ENCODE data around the gene GPS2.
A peak's percentile ranks its signal among the peaks of the same experiment; 100 is the strongest.
"Not testable (repeated sequence)": the region's sequence is repeated elsewhere in the genome, so short reads cannot be mapped to it uniquely, and the experiment has no call there.

The GPS2 gene

DNA sequence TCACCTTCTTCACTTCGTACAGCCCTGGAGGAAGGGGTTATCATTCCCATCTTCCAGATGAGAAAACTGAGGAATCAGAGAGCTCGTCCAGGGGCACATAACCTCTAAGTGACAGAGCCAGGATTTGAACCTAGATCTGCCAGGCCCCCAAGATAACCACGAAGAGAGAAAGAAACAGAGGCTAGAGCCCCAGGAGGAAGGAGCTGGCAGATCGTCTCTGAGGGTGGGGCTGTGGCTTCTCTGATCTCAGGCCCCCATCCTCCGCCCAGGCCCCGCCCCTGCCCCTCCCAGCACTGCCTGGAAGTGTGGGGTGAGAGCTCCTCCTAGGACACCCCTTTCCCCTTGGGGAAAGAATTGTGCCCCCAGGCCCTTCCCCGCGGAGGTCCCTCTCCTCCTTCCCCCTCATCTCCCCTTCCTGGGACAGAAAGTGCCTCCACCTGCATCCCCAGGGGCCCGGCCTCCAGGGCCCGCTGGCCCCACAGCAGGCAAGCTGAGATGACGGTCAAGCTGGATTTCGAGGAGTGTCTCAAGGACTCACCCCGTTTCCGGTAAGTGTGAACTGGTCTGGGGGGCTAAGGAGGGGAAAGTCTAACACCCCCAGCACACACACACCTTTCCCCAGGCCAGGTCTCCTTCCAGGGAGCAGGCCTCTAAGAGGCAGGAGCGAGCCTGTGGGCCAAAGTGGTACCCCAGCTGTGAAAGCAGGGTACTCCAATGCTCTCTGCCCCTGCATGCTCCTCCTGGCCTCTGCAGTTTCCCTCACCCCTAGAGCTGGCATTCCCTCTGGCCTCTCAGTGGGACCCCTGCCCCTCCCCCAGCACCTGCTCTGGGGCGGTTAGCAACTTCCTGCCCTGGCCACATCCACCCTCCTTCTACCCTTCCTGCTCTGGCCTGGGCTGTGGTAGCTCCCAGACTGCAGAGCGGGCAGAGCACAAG is 21.3 kb upstream of the GPS2 start, which contains the start of gene ACAP1:
ACAP1 (plus strand) TSS at position 290 of the 936 bp plus-strand sequence; CDS start at position 496, 206 bp downstream.
- no peak for DNase-seq

- DNase-seq, result not testable (repeated sequence)
Observed at GRCh38 chr17:7335765-7336164, 20.6 kb upstream of the GPS2 start.

DNA sequence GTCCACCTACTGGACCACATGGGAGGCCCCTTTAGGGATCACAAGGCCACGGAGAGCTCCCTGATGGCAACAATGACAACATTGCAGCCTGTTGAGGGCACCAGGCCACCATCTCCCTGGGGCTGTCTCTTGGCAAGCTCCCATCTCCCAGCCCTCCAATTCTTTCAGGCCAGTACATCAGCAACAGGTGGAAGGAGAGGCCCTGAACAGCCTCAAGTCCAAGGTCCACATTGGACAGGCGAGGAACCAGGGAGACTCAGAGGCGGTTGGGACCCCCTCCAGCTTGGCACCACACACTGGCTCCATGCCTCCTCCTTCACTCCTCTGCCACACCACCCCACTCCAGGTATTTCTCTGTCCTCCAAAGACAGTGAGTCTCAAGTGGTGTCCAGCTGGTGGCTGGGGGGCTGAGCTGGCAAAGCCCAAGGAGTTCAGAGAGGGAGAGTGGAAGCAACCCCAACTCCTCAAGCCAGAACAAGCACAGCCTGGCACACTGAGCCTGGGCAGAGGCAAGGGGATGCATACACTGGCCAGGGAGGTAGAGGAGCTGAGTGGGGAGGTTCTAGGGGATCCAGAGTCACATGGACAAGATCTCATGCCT is 19.9 kb upstream of the GPS2 start:
- DNase-seq, result no peak

GRCh38 chr17:7332600-7333069 is 17.5 kb upstream of the GPS2 start:
- DNase-seq, result not testable (repeated sequence)

DNA sequence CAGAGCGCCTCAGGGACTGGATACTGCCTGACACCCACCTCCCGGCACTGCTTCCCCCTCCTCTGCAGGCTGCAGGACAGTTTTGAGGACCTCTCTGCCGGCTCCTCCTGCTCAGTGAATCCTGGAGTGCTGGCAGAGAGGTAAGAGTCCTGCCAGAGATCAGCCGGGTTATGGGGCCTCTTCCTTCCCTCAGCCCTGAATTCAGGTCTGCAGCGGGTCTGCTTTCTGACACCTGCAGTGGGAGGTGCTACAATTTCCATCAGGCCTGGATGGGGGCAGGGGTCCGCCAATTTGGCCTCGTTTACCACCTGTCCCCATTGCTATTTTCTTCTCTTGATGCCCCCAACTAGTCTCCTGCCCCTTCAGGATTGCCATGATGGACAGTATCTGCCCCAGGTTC is 17.0 kb upstream of the GPS2 start:
- DNase-seq, result no peak

- DNase-seq, result no peak
Observed at GRCh38 chr17:7330638-7331015, 15.5 kb upstream of the GPS2 start.

GRCh38 chr17:7329997-7330637 is 15.0 kb upstream of the GPS2 start:
- peak; percentile 39 to 45 for DNase-seq

DNA sequence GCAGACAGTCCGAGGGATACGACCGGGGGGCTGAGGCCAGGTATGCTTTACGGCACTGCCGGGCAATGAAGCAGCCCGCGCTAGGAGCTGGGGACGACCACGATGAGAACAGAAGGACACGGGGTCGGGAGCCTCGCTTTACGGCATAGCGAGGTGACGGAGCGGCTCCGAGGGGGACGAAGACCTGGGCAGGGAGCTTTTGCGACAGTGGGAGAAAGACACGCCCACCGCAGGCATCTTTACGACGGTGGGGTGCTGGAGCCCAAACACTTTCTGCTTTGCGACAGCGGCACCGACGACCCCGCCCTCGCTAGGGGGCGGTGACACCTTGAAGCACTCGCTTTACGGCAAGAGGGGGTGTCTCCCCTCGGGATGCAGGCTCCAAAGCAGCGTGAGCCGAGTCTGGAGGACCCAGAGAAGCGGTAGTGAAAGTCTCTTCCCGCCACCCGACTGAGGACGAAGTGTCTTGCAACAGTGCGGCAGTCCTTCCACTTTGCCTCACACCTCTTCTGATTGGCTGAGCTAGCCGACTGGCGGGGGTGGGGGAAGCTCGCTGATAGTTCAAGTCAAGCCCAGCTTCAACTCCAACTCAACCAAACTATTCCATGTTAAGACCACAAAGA is 14.3 kb upstream of the GPS2 start:
- DNase-seq, result peak; percentile 77 to 94

DNA sequence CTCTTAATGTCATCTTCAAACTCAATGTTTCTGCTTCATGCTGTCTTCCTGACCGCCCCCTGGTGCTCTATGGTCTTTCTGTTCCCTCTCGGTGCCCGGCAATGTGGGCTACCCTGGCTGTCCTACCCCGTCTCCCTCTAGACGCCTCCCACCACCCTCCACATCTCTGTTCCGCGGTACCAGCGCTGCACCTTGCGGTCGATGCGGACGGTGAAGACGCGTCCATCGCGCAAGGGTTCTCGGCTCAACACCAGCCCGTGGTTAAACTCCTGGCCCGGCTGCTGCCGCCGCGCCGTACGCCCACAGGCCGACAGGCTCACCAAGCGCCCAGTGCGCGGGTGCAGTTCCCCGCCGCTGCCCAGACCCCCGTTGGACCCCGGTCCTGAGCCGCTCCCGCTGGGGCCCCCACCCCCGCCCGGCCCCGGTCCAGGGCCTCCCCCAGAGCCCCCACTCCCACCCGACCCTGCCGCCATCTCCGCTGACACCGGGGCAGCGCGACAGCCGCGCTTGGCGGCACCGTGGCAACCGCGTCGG is 13.7 kb upstream of the GPS2 start, which contains the start of gene NEURL4:
NEURL4 (minus strand) TSS at position 496 of the 534 bp plus-strand sequence; CDS start at position 473, 23 bp downstream.
- DNase-seq, result no peak

GRCh38 chr17:7328009-7328408 is 12.8 kb upstream of the GPS2 start:
- no peak for DNase-seq

GRCh38 chr17:7327501-7327900 is 12.3 kb upstream of the GPS2 start:
- DNase-seq, result no peak

DNA sequence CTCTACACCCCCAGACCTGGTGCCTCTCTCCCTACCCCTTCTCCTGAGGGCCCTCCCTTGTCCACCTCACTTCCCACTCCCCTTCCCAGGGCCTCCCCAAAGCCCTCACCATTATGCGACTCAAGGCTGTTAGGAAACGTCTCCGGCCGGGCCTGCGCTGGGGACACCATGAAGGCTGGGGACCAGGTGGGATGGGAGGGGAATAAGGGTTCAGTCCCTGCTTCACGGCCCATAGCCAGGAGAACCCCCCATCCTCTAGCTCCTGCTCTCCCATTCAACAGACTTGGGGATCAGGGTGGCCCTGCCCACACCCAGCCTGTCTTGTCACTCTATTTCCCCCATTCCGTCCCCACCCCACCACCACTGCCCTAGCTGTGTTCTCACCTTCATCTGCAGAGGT is 11.9 kb upstream of the GPS2 start:
- no peak for DNase-seq

GRCh38 chr17:7326186-7326585 is 11.0 kb upstream of the GPS2 start:
- no peak for DNase-seq

GRCh38 chr17:7325031-7325528 is 9.9 kb upstream of the GPS2 start:
- no peak for DNase-seq

DNA sequence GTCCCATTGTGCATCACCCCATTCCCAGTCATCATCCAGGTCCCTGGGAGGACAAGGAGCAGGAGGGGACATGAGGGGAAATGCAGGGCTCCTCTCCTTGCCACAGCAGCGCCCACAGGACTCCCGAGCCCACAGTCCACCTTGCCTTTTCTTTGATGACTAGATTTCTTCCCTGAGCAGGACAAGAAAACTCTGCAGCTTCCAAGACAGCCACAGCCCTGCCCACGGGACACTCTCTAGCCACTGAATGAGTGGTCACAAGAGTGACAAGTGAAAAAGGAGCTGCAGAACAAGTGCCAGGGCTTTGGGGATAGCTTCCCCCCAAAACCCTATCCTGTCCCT is 9.2 kb upstream of the GPS2 start:
- DNase-seq, result no peak

- DNase-seq, result no peak
Observed at GRCh38 chr17:7323731-7324437, 8.7 kb upstream of the GPS2 start.

DNA sequence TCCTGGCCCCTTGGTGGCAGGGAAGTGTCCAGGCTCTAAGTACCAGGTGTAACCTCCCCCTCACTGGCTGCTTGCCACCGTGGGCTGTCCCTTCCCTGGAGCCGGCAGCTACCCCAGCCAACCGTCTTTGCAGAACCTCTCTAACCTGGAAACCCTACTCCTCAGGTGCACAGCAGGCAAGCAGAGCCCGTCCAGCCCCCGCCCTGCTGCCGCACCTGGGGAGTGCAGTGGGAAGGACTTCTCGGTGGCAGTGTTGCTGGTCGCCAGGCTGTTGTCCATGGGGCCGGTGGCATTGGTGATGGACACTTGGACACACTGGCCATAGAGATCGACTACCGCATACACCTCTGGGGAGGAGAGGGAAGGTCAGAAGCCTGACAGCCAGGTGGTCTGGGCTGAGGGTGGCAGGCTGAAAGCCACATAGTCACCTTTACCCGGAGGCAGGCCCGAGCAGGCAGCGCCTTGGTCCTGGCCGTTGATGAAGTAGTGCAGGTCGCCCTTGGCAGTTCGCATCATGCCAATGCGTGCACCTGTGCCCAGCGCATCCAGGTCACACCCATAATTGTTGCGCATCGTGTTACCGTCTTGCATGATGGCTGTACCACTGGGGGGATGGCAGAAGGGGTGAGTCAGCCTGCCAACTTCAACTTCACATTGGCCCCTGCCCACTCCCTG is 7.5 kb upstream of the GPS2 start:
- no peak for DNase-seq

DNA sequence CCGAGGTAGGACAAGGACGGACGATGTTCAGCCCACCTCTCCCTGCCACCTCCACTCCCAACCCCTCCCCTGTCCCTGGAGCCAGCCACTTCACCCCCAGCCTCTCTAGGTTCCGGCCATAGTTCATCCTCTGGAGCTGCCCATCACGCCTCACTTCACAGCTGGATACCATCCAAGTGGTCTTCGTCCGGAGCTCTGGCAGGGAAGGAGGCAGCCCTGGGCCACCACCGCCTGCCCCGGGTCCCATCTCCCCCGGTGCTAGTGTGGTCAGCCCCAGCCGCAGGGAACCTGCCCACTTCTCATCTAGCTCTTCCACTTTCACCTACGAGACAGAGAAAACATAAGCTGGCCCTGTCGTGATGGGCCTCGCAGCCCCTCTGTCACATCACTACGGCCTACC is 6.3 kb upstream of the GPS2 start:
- no peak for DNase-seq

DNA sequence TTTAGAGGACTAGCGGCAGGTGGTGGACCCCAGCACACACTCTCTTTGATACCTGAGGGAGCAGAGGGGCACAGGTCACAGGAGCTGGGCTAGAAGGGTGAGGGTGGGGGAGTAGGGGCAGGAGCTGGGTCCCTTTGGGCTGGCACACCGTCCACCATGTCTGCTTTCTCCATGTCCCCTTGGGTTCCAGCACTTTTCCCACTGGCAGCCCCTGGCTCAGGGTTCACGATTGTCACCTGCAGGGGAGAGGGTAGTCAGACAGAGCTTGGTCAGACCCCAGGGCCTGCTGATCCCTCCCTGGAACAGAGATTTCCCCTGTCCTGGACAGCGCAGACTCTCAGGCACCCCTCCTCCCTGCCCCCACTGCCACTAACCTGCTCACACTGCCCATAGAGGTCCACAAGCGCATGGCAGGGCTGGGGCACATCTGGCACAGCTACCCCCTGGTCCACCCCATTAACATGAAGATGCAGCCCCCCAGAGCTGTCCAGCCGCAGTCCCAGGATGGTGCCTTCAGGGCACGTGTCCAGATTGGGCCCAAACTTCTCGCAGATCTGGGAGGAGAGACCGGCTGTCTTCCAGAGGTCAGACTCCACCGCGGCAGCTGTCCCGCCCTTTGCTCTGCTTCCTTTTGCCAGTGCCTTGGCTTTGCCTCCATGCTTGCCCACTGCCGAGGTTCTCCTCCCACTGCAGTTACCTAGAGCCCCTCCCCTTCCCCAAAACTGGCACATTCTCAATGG is 3.1 kb upstream of the GPS2 start:
- no peak for DNase-seq

GRCh38 chr17:7317161-7317803 is 2.1 kb upstream of the GPS2 start:
- no peak for DNase-seq

Measured in NCI-H524 (cell line).